ACHN (cell line): ENCODE results near the gene BAHD1.

Experiments
- DNase-seq: peaks from one replicate; pipeline ENCODE4 v3.0.0-alpha.2; 2015
- in situ Hi-C: cut with HindIII; loops from 2 replicates; pipeline ENCODE4 v1.10.0; 2017; ENCODE audit warnings: low sequenced_read_pairs, low pct_ligation_motif_present, low pct_unique_long_range_greater_than_20kb

The BAHD1 gene

GRCh38 chr15:40459391-40460015, 18.8 kb downstream of the BAHD1 start:
- in situ Hi-C loops = no loop called here

DNA sequence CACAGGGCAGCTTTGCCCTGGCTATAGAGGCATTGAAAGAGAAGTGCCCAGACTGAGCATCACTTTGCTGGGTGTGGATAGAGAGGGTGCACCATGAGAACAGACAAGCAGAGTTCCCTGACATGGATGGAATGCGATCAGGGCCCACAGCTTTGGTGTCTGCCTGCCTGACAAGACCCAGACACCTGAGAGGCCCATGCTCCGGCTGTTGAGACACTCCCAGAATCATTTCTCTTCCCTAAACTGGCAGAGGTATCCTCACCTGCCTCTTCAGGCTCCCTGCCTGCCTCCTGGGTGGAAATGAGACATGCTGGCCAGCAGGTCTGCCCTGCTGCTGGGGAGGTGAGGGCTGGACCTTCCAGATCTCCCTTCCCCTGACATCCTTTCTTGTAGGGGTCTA, 19.7 kb downstream of the BAHD1 start:
- in situ Hi-C loops = no loop called here
- DNase-seq = no peak

More at GRCh38 chr15:40459391-40460015, 18.8 kb downstream of the BAHD1 start:
- DNase-seq = no peak

- in situ Hi-C loops = no loop called here
- no peak for DNase-seq
Measured at GRCh38 chr15:40461958-40462357, 21.2 kb downstream of the BAHD1 start.

DNA sequence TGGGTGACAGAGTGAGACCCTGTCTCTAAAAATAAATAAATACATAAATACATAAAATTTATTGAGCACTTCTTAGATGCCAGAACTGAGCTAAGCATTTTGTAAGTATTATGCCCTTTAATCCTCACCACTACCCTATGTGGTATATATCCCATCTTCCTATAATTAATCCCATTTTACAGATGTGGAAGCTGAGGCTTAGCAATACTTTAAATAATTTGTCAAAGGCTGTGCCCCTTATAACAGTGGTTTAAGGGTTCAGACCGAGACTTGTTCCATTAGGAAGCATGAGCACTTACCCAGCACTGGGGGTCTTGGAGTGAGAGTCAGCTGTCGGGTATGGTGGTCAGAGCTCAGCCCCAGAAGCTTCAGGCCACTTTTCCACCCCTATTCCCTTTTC, 22.5 kb downstream of the BAHD1 start:
- no peak for DNase-seq
- in situ Hi-C loops = no loop called here

DNA sequence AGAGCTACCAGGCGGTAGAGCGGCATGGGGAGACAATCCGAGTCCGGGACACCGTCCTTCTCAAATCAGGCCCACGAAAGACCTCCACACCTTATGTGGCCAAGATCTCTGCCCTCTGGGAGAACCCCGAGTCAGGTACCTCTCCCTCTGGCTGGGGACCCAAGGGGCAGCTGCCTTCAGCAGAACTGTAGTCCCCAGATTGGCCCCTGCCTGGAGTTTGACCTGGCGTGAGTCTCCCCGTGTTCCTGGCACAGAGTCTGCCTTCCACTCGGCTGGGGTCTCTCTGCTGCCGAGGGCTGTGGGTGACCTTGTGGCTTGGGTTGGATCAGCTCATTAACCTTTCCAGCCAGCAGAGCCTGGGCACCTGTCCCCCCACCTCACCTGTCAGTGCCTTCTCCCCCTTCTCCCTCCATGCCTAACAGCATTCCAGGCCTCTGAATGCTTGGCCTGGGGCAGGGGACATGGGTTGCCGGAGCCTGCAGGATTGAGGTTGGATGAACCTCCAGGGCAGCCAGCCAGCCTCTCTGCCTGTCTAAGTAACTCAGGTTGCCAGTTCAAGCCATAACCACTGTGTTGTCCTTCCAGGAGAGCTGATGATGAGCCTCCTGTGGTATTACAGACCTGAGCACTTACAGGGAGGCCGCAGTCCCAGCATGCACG, 23.3 kb downstream of the BAHD1 start:
- in situ Hi-C loops = no loop called here
- DNase-seq = no peak

DNA sequence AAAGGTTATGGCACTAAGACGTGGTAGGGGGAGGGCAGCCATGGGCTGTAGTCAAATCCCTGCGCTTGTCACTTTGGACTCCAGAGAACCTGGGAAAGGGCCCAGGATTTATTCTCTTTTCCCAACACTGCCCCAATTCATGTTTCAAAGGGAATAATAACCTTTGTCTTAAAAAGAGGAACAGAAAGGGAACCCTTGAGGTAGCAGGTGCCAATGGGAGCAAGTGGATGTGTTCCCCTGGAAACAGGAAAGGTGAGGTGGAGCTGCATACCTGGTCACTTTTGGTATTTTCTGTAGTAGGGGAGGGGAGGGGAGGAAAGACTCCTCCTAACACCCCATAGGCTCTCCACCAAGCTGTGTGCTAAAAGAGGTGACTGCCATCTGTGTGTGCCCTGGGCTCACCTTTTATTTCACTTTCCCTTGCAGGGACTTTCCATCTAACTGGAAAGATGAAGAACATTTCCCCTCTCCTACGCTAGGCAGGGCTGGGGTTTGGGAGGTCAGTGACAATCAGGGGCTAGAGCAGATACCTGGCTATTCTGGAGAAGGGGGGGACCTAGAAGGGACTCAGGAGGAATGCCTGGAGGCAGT, 23.9 kb downstream of the BAHD1 start:
- in situ Hi-C loops = no loop called here
- no peak for DNase-seq

DNA sequence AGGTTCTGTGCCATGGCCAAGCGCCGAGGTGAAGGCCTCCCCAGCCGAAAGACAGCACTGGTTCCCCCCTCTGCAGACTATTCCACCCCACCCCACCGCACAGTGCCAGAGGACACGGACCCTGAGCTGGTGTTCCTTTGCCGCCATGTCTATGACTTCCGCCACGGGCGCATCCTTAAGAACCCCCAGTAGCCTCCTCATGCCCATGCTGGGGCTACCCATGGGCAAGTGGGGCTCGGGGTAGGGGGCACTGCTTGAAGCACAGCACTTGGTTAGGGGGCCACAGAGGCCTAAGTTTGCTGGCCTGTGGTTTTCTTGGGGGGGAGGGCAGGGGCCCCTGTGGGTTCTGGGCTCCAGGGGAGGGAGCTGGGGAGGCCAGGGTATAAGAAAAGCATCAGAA, 25.2 kb downstream of the BAHD1 start:
- in situ Hi-C loops = no loop called here
- no peak for DNase-seq

GRCh38 chr15:40466426-40467260, 25.9 kb downstream of the BAHD1 start:
- in situ Hi-C loops = no loop called here
- no peak for DNase-seq

DNA sequence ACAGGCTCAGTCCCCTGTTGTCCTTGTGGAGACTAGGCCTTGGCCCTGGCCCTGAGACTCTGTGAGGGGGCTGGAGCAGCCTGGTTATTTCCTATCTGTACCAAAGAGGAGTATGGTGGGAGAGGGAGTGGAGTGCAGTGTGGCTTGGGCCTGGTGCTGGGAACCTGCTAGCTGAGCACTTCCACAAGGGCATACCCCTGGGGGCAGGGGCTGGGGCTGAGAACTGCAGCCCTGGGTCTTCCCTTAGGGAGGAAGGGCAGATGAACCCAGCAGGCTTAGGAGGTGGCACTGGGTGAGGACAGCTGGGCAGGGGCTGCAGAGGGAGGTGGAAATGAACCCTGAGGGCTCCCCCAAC, 26.5 kb downstream of the BAHD1 start:
- in situ Hi-C loops = no loop called here
- DNase-seq = no peak

DNA sequence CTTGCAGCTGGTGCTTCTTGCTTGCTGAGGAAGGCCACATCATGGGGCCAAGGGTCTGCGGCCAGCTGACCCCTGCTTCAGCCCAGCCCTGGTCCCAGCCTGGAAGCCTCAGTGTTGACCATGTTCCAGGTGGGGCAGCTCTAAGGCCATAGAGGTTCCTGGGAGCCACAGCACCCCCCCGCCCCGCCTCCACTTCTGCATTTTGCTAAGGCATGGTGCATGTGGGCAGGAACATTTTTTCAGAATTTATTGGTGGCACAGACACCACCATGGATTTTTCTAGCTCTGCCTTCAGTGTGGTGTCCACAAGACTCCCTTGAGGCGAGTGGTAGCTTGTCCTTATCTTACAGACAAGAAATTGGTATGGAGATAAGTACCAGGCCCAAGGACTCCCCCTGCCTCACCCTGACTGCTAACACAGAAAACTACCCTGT, 28.2 kb downstream of the BAHD1 start:
- in situ Hi-C loops = no loop called here
- no peak for DNase-seq

DNA sequence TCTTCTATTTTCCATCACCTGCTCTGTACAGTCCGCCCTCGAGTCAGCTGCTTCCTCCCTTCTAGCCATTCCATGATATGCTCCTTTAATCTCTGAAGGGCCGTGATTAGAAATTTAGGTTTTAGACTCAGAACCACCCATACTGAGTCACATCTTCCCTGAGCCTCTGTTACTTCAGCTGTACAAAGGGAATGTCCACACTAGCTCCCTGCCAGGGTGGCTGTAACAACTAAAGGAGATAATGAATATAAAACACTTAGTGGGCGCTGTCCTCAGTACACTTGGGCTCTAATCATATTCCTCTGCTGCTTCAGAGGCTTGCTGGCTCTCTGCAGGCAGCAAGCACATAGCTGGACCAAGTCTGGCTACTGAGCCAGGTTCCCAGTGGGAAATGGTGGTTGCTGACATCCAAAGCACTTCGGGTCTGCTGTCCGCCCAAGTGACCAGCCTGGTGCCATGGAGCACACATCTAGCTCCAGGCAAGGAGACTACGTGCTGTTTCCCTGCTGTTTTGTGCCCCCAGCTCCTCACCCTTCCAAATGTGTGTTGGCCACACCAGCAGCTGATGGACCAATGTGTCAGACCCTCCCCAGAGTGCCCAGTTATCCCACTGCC, 29.1 kb downstream of the BAHD1 start:
- DNase-seq = no peak
- in situ Hi-C loops = no loop called here

DNA sequence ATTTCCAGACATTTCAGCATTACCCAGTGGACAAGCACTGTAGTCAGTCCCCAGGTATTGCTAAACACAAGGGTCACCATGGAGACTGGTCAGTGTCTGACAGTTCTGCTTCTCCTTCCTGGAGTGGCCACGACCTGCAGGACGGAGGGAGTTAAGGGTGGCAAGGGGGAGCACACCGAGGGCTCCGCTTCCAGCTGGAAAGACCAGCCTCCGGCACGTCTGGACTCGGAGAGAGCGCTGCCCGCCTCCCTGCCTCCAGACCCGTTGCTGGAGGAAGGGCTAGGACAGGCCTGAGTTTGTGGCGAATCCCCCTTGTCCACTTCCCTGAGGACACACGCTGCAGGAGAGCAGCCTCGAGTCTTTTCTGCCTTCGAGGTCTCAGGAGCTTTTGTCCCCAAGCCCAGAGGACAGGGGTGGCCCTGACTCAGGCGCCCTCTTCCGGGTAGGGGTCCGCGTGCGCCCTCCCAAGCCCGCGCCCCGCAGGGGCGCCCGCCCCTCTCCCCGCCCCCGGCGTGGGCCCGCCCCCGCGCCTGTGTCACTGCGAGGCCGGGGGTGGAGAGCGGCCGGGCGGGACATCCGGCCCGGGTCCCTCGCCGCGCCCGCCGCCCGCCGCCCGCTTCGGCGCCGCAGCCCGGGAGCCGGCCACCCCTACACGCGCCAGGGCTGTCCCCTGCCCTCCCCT, 29.8 kb downstream of the BAHD1 start, which contains the start of gene CHST14:
CHST14 (plus strand) TSS at position 562 of the 682 bp plus-strand sequence. CDS start 230 bp downstream, outside the sequence.
- in situ Hi-C loops = no loop called here

DNA sequence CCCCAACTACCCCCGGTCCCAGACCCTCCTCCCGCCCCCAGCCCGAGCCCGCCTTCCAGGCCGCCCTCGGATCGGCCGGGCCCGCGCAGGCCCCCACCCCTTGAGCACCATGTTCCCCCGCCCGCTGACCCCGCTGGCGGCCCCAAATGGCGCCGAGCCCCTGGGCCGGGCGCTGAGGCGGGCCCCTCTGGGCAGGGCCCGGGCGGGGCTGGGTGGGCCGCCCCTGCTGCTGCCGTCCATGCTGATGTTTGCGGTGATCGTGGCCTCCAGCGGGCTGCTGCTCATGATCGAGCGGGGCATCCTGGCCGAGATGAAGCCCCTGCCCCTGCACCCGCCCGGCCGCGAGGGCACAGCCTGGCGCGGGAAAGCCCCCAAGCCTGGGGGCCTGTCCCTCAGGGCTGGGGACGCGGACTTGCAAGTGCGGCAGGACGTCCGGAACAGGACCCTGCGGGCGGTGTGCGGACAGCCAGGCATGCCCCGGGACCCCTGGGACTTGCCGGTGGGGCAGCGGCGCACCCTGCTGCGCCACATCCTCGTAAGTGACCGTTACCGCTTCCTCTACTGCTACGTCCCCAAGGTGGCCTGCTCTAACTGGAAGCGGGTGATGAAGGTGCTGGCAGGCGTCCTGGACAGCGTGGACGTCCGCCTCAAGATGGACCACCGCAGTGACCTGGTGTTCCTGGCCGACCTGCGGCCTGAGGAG, 30.5 kb downstream of the BAHD1 start:
- DNase-seq = peak; percentile 9
- in situ Hi-C loops = no loop called here

More for the DNA sequence above, 29.8 kb downstream of the BAHD1 start, which contains the start of gene CHST14:
- DNase-seq = peak; percentile 49

DNA sequence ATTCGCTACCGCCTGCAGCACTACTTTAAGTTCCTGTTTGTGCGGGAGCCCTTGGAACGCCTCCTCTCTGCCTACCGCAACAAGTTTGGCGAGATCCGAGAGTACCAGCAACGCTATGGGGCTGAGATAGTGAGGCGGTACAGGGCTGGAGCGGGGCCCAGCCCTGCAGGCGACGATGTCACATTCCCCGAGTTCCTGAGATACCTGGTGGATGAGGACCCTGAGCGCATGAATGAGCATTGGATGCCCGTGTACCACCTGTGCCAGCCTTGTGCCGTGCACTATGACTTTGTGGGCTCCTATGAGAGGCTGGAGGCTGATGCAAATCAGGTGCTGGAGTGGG, 31.0 kb downstream of the BAHD1 start:
- in situ Hi-C loops = no loop called here
- peak; percentile 52 for DNase-seq

DNA sequence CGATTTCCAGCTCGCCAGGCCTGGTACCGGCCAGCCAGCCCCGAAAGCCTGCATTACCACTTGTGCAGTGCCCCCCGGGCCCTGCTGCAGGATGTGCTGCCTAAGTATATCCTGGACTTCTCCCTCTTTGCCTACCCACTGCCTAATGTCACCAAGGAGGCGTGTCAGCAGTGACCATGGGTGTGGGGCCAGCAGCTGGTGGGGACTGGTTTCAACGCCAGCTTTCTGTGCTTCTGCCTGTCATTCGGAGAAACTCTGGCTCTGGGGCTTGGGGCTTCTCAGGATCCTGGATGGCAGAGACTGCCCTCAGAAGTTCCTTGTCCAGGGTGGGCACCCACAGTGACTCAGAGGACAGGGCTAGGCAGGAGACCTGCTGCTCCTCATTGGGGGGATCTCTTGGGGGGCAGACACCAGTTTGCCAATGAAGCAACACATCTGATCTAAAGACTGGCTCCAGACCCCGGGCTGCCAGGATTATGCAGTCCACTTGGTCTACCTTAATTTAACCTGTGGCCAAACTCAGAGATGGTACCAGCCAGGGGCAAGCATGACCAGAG, 31.5 kb downstream of the BAHD1 start:
- no peak for DNase-seq
- in situ Hi-C loops = no loop called here

DNA sequence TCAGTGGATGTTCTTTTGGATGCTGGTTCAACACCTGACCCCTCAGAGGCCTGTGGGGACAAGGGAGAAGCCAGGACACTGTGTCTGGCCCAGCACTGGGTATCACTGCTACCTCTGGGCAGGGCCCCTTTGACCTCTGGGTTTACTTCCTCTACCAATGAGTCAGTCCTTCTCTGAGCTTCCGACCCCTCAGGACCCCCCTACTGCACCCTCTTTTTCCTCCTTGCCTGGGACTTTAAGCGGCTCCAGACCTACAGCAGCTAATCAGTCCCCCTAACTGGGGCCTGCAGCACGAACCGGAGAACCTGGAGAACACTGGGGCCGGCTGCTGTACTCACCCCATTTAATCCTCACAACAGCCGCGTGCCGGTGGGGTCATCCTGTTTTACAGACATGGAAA, 33.8 kb downstream of the BAHD1 start:
- DNase-seq = no peak
- in situ Hi-C loops = no loop called here

- DNase-seq = no peak
- in situ Hi-C loops = no loop called here
Measured at GRCh38 chr15:40477642-40478327, 37.0 kb downstream of the BAHD1 start.
